ENCODE data around the gene SPOP.

DNA sequence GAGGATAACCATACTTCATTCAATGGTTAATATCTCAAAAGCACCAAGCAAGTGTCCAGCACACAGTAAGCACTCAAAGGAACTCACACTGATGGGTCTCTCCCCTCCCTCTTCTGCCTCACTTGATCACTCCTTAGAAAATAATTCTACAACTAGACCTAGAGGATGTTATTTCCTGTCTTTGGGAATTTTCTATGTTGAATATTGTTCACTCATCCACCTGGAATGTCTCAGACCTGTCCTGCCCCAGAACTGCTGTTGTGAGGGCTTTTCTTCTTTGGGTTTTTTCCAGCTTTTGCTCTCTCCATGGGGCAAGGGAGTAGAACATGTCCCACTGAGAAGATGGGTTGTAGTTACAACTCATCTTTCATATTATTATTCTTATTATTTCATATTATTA is 76.9 kb downstream of the SPOP start:
- TF ChIP-seq, protein P1, sequence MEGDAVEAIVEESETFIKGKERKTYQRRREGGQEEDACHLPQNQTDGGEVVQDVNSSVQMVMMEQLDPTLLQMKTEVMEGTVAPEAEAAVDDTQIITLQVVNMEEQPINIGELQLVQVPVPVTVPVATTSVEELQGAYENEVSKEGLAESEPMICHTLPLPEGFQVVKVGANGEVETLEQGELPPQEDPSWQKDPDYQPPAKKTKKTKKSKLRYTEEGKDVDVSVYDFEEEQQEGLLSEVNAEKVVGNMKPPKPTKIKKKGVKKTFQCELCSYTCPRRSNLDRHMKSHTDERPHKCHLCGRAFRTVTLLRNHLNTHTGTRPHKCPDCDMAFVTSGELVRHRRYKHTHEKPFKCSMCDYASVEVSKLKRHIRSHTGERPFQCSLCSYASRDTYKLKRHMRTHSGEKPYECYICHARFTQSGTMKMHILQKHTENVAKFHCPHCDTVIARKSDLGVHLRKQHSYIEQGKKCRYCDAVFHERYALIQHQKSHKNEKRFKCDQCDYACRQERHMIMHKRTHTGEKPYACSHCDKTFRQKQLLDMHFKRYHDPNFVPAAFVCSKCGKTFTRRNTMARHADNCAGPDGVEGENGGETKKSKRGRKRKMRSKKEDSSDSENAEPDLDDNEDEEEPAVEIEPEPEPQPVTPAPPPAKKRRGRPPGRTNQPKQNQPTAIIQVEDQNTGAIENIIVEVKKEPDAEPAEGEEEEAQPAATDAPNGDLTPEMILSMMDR (IDR thresholded peaks at IDR 0.05; ENCODE audit: poor library complexity) = no peak
- TF ChIP-seq EZH2 (IDR thresholded peaks at IDR 0.05; ENCODE audit: borderline replicate concordance) = no peak
